ENCODE results near the gene KCNJ6.
"Not testable (repeated sequence)": the region's sequence is repeated elsewhere in the genome, so short reads cannot be mapped to it uniquely, and the experiment has no call there.

The KCNJ6 gene

DNA sequence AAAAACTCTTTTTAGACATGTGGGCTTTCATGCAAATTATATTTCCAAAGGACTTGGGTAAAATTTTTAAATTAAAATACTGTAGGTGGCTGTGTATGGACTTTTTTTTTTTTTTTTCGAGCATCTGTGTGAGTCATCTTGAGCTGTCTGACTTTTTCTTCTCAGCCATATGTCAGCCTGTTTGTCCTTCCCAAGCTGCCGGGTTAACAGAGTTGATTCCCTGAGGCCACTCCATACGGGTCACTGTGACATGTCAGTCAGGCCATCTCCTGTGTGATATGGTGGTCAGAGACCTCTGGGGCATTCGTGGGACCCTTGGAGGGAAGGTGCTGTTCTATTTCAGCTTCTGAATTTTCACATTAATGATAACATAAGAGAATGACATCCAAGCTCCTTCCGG lies 148.3 kb downstream of the KCNJ6 start:
- no peak for DNase-seq

DNA sequence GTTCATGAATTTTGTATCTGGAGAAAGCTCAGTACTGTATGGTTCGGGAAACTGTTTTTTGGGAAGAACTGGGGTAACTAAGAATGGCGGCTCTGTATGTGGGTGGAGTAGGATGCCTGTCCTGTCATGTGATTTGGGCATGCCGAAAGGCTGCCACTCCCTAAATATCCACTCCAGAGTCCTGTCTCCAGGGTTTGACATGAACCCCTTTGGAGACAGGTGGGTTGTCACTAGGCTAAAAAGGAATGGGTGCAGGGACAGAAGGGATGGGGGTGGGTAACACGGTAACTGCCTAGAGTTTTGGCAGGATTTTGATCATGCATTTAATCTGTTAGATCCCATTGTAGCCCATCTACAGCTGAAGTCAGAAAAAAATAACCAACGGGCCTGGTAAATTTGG lies 150.1 kb downstream of the KCNJ6 start:
- no peak for DNase-seq

DNA sequence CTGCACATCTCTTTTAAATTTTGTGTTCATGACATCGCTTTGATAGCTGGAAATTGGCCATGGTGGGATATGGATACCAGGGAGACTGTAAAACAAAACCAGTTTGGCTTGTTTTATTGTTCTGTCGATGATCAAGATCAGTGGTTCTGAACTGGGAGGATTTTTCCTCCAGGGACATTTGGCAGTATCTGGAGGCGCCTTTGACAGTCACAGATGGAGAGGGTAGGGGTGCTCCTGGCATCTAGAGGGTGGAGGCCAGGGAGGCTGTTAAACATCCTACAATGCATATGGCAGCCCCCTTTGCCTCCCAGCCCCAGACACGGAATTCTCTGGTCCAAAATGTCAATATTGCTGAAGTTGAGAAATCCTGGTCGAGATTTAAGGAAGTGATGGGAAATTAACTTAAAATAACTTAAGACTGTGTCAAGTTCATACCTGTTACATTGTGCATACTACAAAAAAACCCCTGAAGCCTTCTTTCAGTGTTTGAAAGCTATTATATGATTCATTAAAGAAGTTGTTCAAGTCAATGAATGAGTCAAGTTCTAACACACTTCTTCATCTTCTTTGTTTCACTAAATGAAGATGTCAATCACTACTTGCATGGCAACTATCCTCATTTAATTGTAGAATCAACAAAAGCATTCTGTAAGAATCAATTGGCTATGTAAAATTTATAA lies 150.9 kb downstream of the KCNJ6 start:
- DNase-seq, result no peak

DNA sequence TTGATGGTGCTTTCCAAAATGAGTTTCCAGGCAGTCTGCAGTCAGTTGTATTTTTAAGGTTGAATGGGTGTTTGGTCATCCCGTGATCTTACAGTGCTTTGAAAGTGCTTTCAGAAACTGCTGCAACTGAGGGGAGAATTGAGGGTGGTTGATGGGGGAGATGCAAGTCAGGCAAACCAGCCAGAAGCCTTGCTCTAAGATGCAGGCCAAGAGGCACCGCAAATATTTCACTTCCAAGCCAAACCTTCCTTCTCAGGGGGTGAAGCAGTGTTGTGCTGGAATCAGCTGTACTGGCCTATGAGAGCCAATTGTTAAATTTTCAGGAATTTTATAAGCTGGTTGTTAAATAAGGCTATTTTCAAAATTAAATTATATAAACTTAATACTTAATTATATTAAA lies 151.6 kb downstream of the KCNJ6 start:
- DNase-seq, result no peak

DNA sequence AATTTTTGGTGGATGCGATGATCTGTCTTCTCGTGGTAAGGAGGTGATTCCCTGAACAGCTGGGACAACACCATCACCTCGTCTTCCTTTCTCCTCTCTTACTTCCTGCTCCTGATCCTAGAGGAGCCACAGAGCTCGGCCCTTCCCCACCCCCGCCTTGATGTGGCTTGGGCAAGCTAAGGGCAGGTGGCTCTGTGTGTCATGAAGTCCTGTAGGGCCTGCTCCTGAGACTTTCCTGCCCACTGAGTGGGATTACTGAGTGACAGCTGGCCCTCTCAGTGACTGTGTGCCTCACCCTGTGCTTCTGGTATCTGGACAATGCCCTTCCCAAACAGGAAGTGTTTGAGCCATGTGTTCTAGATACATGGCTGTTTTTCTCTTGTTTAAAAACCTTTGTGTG lies 153.0 kb downstream of the KCNJ6 start:
- no peak for DNase-seq

DNA sequence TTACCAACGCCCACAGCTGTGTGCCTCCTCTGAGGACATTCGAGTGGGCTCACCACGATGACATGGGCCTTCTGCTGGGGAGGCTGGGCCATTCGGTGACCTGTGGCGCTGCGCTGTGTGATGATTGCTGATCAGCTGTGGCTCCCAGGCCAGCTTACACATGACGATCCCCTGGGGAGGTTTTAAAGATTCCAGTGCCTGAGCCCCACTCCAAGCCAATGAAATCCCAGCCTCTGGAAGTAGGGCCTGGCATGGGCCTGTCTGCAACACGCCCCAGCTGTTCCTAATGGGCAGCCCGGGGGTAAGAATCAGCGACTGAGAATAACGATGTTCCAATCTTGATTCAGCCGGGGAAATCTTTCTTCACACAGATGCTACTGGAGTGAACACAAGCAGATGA lies 153.7 kb downstream of the KCNJ6 start:
- DNase-seq, result no peak

DNA sequence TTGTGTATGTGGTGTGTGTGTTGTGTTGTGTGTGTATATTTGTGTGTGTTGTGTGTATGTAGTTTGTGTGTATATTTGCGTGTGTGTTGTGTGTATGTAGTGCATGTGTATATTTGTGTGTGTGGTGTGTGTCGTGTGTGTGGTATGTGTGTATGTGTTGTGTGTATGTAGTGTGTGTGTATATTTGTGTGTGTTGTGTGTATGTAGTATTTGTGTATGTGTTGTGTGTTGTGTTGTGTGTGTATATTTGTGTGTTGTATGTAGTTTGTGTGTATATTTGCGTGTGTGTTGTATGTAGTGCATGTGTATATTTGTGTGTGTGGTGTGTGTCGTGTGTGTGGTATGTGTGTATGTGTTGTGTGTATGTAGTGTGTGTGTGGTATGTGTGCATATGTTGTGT lies 154.9 kb downstream of the KCNJ6 start:
- not testable (repeated sequence) for DNase-seq

DNA sequence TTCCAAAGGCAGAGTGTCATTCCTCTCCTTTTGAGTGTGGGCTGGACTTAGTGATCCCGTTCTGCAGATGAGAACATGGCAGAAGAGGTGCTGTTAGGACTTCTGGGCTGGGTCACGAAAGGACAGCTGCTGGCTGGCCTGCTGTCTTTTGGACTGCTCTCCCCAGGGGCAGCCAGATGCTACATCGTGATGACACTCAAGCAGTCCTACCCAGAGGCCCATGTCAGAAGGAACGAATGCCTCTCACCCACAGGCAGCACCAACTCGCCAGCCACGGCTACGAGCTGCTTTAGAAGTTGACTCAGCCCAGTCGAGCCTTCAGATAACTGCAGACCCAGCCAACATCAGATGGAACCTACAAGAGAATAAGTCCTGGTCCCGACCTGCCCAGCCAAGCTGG lies 156.5 kb downstream of the KCNJ6 start:
- no peak for DNase-seq

DNA sequence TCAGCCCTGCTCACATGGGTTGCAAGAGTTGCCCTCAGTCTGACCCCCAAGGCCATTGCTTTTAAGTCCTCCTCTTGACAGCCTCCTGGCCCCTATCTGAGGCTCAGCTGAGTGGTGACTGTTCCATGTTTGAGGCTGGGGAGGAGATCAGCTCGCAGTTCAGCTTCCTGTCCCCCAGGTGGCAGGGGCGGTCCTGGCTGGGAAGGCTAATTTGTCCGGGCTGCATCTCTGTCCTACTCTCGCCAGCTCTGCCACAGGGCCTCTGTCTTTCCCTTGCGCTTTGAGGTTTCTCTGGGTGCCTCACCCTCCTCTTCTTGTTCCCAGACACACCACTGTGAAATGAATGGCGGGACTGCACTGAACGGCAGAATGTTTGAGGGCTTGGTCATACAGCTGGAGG lies 157.3 kb downstream of the KCNJ6 start:
- DNase-seq, result no peak

DNA sequence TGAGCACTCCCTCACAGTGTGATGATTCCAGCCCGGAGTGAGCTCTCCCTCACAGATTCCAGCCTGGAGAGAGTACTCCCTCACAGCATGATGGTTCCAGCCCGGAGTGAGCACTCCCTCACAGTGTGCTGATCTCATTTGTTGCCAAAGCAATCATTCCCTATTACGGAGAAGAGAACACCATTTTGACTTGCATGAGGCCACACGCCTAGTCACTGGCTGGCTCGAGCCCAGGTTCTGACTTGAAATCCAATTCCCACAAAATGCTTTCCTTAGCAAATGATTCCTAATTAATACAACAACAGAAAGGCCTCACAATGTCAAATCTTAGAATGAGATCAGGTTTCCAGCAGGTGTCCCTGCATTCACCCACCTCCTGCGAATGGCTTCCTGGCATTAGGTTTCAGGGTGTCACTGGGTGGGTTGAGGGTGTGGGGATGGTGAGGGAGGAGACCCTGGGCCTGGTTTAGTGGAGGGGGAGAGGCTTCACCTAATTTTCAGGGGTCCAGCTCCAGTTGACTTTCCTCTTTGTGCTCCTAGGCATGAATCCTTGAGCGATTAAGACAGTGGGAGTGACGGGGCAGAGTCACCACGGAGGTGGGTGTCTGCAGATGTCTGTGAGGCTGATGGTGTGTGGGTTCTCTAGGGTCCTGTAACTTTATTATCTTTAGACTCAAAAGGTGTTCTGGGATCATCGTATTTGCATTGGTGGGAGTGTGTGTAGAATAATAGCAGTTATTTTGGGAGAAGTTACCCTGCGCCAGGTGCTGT lies 158.5 kb downstream of the KCNJ6 start:
- DNase-seq, result no peak

DNA sequence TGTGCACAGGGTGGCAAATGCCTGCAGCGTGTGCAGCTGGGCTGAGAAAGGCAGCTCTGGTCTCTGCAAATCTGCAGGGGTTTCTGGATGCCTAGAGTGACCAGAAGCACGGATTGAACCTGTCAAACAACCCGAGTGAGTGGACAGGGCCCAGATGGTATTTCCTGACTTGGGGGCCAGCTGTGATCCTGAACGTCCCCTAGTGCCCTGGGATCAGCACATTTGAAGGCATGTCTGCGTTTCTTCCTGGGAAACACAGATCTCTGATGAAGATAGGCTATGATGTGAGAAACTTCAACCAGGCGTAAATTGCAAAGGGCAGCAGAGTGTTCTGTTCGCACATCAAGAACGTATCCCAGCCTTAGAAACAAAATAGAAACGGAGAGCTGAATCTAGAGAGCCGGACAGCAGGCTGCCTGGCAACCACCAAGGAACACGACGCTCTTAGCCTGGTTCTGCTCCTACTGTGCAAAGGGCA lies 163.1 kb downstream of the KCNJ6 start:
- DNase-seq, result no peak

DNA sequence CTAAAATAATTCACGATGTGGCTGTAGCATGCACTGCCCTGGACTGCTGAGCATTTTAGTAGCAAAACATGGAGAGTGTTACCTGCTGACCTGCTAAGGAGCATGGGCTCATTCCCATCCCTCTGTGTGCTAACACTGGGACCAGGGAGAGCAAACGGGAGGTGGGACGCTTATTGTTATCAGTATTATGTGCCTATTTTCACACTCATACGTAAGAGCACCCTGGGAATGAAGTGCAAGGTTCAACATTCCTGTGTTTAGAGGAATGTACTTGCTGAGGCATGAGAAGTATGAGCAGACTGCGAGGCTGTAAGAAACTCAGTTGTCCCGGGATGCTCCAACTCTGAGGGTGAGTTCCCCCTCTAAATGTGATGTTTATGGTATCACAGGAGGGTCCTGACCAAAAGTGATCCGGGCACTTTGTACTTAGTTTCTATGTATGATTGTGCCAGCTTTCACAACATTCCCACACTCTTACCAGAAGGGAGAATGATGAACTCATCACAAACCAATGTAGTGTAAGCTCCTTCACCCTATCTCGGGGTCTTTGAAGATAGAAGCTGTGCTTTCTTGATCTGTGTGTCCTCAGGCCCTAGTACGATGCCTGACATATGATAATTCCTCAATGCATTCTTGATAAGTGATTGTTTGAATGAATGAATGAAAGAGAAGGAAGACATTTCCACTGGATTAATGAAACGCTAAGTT lies 164.8 kb downstream of the KCNJ6 start:
- no peak for DNase-seq

DNA sequence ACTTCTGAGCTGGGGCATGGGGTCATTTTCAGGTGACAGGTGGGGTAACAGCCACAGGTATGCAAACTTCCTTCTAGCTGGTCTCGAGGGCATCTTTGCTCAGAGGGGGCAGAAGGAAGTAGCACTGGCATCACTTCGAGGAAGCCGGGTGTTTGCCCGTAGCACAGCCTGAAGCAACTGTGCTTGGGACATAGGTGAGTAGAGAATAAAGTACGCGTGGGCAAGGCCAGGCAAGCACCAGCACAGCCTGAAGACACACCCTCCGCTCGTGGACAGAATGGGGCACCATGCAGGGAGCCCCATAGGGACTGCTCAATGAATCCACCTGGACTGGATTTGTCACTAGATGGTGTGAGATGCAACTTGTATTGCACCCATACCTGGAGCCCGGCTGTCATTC lies 167.1 kb downstream of the KCNJ6 start:
- no peak for DNase-seq

DNA sequence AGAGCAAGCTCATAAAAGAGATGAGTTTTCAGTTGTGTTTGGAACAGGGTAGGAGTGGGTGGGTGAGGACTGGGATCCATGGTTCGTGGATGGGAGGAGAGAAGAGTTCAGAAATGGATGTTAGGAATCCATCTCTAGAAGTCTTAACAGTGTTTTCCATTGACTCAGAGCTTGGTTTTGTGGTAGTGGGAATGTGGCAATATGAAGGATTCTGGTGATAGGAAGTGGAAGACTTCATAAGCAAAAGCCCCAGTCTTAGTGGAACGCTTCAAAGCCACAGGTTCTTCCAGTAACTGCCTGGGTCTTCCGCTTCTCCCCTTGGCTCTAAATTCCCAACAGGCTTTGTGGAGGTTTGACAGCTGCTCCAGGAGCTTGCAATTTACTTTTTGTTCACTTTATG lies 167.9 kb downstream of the KCNJ6 start:
- DNase-seq, result no peak

DNA sequence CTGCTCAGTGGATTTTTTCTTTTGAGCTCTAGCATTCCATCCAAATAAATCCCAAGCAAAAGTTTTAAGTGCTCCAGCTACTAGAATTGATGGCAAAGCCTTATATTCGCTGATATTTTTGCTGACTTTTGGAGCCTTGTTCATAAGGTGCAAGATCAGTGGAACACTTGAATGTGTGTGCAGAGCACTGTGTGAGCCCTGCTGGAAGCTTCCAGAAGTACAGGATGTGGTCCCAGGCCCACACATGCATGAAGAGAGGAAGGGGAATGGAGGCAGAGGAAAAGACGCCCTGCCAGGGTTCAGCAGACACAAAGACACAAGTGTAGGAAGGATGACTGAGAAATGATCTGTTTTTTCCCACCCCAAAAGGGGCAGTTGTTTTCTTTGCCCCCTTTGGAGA lies 169.4 kb downstream of the KCNJ6 start:
- no peak for DNase-seq

DNA sequence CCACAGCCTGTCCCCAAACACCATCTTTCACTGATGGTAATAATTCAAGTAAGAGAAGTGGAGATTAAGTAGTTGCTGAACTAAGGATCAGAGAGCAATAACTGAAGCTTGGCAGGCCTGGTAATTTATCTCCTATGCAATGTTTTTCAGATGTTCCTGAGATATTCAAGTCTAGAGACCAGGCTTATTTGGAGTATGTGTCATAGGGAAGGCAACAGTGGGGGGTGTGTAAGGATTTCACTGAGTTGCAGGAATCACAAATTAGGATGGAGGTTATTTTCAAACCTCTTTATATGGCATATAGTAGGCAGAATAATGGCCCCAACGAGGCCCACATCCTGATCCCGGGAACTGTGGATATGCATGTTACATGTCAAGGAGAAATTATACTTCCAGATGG lies 171.7 kb downstream of the KCNJ6 start:
- no peak for DNase-seq

DNA sequence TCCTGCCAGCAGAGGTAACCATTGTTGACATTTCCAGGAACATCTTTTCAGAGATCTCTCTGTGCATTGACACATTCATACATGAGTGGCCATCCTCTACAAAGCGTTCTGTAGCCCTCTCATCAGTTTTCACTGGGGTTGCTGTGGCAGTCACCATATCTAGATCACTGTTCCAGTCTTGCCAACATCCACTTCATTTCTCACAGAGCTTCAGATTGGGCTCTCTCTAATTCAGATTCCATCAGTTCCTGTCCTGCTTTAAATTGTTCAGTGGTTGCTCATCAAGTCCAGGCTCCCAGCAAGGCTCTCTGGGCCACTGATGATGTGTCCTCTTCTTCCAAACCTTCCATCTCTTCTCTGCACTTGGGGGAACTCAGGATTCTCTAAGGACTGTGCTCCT lies 173.7 kb downstream of the KCNJ6 start:
- no peak for DNase-seq

DNA sequence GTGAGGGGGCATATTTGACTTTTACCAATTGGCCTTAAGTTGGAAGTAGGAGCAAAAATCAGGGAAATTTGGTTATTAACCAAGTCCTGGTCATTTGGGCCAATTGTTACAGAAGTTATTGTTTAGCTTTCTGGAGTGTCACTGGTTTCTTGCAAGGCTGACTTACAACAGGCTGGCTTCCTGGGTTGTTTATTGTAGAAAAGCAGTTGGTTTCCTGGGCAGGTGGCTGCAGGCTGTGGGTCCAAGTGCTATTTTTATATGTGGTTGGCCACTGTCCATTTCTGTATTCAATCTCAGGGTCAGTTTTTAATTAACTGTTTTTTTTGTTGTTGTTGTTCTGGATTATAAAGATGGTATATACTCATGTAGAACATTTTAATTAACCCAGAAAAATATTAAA lies 174.1 kb downstream of the KCNJ6 start:
- DNase-seq, result no peak

DNA sequence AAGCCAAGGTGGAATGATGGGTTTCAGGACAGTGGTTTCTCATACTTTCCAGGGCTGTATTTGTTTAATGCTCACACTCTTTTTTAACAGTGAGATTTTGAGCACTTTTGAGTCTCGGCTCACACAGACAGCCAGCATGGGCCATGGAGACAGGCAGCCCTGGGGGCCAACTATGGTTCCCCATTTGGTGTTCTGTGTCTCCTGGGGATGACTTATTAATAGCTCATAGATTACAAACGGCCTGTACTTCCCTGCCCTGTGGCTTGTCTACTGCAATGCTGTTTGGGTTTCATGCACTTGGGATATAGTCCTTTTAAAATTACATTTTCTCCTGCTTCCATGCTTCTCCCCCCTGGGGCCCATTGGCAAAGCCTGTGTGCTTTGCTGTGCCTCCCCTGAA lies 178.3 kb downstream of the KCNJ6 start:
- no peak for DNase-seq

DNA sequence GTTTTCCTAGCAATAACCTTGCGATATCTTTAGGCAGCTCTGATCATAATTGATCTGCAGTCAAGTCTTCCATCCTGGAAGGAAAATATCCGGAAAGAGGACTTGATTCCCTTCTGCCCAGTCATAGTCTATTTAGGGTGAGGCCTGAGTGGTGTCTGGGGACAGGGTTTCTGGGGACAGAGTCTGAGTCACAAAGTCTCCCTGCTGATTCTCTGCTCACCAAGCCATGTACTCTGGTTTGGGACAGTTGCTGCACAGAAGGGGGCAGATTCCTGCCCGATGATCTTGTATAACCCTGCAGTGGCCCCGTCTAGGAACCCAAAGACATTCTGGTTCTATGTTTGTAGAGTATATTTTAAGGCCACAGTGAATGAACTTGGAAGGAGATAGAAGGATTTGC lies 178.8 kb downstream of the KCNJ6 start:
- no peak for DNase-seq

DNA sequence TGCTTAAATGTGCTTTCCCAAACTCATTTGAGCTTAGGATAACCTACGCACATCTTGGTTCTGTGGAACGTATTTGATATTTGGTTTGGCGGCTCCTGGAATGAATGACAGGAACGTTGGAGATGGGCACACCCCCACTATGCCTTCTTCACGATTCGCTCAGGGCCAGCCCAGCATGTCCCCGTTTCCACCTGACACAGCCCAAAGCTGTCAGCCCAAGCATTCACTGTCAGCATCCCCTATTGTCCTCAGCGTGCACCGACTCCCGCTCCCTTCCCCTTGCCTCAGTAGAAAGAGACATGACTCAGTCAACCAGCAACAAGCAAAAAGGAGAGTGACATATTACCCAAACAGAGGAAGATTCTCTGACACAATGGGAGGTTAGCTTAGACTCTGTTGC lies 181.4 kb downstream of the KCNJ6 start:
- DNase-seq, result no peak

DNA sequence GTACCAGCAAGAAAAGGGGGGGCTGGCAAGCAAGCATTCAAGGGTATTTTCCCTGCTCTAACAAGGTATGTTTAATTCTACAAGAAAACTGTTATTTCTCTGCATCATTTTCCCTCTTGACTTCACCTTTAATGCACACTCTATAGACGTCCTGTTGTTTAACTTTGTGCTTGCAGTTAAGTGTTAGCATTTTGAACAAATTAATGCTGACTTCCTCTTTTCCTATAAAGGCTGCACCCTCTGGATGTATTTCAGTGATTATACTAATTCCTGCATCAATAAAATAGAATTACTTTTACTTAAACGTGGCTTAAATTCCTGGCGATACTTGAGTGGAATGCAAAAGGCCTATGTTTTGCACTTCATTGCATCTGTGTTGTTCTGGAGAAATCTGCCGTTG lies 183.3 kb downstream of the KCNJ6 start:
- no peak for DNase-seq

DNA sequence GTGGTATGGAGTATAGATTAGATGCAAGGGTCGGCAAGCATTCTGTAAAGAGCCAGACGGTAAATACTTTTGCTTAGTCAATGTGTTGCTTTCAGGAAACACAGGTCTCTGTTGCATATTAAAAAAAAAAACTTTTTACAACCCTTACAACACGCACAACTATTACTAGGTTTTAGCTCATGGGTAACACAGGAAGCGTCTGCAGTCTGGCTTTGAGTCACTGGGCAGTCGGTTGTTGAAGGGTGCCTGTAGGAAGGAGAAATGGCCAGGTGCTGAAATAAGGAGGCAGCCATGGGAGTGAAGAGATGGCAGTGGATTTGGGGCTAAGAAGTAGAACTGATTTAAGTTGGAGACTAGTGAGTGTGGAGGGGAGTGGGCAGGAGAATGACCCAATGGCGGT lies 192.1 kb downstream of the KCNJ6 start:
- no peak for DNase-seq

DNA sequence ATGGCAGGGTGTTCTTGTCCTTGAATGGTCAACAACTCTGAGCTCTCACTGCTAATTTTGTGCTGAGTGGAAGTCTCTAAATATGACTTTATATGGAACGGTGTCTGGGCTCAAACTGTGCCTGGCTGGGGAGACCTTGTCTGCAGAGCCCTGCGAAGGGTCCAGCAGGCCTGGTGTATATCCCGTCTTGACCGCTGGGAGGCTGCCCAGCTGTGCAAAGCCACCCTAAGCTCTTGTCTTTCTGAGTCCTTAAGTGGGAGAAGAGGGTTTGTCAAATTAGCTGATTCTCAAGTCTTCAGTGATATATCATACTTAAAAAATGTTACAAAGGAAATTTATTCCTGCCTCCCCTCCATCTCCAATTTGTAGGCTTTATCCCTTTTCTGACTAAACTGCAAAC lies 198.7 kb downstream of the KCNJ6 start:
- no peak for DNase-seq

All from KG1 (cell line).